GM18508 (cell line): Measurements from ENCODE around the gene MAGEA3.
"Not testable (repeated sequence)": the region's sequence is repeated elsewhere in the genome, so short reads cannot be mapped to it uniquely, and the experiment has no call there.

Source experiments
- ATAC-seq: cut with Tn5 transposase; IDR thresholded peaks from one replicate; pipeline ENCODE4 v1.9.1; 2021; ENCODE audit warnings: moderate number of reproducible peaks; ENCODE audit not compliant: insufficient read depth, unreplicated experiment

Gene MAGEA3, protein sequence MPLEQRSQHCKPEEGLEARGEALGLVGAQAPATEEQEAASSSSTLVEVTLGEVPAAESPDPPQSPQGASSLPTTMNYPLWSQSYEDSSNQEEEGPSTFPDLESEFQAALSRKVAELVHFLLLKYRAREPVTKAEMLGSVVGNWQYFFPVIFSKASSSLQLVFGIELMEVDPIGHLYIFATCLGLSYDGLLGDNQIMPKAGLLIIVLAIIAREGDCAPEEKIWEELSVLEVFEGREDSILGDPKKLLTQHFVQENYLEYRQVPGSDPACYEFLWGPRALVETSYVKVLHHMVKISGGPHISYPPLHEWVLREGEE

DNA sequence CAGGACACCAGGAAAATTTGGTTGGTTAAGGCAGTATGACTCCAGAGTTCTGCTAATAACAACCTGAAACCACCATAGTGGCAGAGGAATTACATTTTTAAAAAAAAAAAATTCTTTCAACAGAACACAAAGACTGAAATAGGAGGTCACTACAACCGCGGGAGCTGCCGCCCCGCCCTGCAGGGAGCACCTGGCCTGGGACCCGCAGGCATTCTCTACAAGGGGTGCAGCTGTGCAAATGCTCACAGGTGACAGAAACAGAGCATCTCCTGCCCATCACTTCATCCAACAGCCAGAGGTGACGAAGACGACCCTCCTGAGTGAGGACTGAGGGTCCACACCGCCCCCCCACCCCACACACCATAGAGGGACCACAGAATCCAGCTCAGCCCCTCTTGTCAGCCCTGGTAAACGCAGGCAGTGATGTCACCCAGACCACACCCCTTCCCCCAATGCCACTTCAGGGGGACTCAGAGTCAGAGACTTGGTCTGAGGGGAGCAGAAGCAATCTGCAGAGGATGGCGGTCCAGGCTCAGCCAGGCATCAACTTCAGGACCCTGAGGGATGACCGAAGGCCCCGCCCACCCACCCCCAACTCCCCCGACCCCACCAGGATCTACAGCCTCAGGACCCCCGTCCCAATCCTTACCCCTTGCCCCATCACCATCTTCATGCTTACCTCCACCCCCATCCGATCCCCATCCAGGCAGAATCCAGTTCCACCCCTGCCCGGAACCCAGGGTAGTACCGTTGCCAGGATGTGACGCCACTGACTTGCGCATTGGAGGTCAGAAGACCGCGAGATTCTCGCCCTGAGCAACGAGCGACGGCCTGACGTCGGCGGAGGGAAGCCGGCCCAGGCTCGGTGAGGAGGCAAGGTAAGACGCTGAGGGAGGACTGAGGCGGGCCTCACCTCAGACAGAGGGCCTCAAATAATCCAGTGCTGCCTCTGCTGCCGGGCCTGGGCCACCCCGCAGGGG, at the start of gene MAGEA3:
MAGEA3 (plus strand) TSS at position 843 of the 980 bp plus-strand sequence. CDS start 2,039 bp downstream, outside the sequence.
- ATAC-seq = not testable (repeated sequence)

DNA sequence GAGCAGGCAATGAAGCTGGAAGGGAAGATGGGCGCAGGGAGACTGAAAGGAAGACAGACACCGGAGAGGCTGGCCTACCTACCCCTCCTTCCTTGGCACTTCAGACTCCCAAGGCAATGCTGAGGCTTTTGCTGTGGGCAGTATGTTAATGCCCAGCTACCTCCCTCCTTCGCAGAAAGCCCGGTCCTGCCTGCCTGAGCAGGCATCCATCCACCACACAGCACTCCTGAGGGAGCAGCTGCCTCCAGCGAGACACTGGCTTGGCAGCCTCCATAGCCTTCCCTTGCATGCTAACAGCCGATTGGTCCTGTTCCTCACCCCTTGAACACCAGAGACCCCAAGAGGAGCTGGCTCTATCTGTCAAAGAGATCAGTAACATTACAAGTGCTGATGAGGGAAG, 46.5 kb upstream of the MAGEA3 start:
- ATAC-seq = no peak

DNA sequence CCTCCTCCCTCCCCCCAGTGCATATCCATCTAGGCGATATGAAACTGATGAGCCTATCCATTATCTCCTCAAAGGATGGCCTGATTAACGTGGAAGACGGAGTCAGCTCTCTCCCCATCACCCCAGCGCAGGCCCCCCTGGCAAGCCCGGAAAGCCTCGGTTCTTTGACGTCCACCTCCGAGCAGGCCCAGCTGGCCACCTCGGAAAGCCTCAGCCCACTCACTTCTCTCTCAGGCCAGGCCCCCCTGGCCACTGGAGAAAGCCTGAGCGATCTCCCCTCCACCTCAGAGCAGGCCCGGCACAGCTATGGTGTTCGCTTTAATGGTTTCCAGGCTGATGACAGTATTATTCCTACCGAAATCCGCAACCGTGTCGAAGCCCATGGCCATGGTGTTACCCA, 46.1 kb upstream of the MAGEA3 start:
- ATAC-seq = no peak

DNA sequence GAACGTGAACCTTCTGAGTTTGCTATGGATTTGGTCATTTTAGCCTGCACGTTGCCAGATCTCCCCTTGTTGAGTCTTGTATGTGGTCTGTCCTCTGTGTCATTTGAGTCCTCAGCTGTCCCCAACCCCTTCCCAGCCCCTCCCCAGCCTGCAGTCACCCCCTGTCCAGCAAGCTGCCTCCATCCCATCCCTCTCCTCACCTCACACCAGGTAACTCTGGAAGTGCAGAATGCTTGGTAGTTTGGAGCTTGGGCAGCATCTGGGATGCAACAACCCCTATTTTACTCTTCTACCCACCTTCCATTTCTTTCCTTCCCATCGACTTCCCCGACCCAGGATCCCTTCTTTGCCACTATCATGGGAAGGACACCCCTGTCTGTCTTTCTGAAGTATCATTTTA, 42.5 kb upstream of the MAGEA3 start:
- ATAC-seq = no peak

DNA sequence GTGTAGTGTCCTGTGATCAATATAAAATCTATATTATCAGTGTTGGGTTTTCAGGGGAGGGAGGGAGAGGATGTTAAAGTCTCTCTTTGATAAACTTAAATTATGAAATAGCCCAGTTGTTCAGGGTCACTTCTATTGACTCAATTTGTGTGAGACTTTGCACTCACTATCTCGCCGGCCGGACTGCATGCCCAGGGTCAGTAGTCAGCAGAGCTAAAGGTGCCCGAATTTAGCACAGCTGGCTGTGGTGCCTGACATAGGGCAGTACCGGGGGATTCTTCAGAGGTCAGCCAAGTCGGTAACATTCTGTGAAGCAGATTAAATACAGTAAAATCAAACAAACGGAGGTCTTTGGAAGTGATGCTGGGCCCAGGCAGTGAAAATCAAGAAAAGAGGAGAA, 41.7 kb upstream of the MAGEA3 start:
- no peak for ATAC-seq

DNA sequence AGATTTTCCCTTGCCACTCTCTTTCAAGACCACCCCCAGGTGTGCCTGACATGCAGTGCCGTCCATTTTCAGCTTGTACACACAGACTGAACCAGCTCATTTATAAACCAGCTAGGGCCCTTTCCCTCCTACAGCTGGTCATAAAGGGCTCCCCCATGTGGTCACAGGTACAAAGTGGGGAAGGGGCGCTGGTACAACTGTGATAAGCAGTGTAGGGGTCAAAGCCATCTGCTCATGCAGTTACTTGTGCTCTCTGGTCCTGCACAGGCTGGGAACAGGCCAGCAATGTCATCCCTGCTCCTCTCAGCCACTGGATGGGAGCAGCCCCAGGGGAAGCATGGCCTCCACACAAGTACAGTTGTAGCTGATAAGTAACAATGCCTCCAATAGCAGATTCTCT, 40.3 kb upstream of the MAGEA3 start:
- ATAC-seq = no peak

DNA sequence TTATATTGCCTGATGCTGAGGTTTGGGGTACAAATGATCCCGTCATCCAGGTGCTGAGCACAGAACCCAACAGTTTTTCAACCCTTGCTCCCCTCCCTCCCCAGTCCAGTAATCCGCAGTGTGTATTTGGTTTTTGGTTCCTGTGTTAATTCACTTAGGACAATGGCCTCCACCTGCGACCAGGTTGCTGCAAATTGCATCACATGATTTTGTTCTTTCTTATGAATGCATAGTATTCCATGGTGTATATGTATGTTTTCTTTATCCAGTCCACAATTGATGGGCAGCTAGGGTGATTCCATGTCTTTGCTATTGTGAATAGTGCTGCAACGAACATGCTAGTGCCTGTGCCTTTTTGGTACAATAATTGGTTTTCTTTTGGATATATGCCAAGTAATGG, 35.5 kb upstream of the MAGEA3 start:
- ATAC-seq = no peak

DNA sequence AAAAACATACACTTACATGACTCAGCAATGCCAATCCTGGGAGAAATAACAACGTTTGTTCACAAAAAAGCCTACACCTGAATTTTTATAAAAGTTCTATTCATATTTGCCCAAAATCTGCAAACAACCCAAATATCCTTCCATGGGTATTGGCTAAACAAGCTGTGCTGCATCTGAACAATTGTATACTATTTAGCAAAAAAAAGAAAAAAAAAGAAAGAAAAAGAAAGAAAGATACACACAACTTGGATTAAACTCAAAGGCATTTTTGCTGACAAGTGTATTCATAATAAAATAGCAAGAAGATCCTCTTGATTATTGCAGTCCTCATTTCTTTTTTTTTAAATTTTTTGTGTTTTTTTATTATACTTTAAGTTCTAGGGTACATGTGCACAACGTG, 24.5 kb upstream of the MAGEA3 start:
- no peak for ATAC-seq

DNA sequence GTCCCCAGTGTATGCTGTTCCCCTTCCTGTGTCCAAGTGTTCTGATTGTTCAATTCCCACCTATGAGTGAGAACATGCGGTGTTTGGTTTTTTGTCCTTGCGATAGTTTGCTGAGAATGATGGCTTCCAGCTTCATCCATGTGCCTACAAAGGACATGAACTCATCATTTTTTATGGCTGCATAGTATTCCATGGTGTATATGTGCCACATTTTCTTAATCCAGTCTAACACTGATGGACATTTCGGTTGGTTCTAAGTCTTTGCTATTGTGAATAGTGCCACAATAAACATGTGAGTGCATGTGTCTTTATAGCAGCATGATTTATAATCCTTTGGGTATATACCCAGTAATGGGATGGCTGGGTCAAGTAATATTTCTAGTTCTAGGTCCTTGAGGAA, 23.9 kb upstream of the MAGEA3 start:
- not testable (repeated sequence) for ATAC-seq

DNA sequence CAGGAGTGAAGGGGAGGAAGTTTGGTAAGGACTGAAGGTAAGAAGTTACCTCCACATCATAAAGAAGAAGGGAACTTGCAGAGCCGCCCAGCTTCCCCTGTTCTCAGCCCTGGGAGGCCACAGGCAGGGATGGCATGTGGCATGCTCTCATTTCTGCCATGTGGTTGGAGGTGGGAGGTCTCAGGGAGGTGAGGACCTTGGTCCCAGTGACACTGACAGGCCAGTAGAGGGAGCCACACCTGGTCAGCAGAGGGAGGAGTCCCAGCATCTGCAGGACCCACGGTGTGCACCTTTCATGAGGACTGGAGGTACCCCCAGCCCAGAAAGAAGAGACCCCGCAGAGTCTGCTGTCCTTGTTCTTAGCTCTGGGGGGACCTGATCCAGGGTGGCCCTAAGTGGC, 17.6 kb upstream of the MAGEA3 start:
- peak; percentile 88 for ATAC-seq

DNA sequence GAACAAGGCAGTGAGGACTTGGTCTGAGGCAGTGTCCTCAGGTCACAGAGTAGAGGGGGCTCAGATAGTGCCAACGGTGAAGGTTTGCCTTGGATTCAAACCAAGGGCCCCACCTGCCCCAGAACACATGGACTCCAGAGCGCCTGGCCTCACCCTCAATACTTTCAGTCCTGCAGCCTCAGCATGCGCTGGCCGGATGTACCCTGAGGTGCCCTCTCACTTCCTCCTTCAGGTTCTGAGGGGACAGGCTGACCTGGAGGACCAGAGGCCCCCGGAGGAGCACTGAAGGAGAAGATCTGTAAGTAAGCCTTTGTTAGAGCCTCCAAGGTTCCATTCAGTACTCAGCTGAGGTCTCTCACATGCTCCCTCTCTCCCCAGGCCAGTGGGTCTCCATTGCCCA, 1.8 kb downstream of the MAGEA3 start:
- not testable (repeated sequence) for ATAC-seq

DNA sequence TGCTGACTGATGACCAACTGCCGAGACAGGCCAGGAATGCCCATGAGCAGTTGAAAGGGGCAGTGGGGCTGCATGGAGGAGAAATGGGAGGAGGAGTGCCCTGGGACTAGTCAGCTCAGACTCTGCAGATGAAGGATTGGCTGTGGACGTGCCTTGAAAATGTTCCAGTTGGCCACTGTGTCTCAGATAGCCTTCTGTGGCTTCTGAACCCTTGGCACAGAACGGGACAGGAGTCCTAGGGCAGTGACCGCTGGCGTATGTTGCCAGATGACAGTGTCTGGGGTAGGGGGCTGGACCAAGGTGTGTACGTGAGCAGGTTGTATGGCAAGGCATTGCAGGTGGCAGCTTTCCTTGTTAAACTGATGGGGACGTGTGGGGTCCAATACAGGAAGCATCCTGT, 7.9 kb downstream of the MAGEA3 start:
- not testable (repeated sequence) for ATAC-seq

DNA sequence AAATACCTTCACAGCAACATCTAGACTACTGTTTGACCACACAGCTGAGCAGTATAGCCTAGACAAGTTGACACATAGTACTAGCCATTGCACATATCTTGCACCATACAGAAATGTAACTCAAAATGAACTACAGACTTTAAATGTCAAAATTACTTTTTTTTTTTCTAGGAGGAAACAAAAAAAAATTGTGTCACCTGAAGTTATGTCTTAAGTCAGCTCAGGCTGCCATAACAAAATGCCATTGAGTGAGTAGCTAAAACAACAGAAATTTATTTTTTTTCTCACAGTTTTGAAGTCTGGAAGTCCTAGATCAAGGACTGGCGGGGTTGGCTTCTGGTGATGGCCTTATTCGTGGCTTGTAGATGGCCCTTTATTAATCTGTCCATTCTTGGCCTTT, 10.6 kb downstream of the MAGEA3 start, which contains the start of gene CSAG2:
CSAG2 (minus strand) TSS at position 101 of the 400 bp plus-strand sequence. CDS start 161 bp downstream, outside the sequence.
- not testable (repeated sequence) for ATAC-seq

DNA sequence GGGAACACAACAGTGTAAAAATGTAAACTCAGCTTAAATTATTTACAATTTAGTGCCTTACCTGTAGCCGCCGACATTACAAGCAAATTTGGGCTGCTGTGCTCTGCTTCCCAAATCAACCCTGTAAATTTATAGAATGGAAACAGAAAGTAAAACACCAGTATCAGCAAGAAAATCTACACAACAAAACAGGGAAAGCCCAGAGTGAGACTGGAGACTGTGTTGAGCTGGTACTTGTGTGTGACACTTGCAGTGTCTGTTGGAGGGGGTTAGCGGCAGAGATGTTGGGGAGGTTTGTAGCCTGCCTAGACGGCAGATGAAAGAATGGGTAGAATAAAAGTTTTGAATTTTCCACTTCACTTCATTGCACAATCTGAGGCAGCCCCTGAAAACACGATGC, 14.6 kb downstream of the MAGEA3 start:
- ATAC-seq = not testable (repeated sequence)

DNA sequence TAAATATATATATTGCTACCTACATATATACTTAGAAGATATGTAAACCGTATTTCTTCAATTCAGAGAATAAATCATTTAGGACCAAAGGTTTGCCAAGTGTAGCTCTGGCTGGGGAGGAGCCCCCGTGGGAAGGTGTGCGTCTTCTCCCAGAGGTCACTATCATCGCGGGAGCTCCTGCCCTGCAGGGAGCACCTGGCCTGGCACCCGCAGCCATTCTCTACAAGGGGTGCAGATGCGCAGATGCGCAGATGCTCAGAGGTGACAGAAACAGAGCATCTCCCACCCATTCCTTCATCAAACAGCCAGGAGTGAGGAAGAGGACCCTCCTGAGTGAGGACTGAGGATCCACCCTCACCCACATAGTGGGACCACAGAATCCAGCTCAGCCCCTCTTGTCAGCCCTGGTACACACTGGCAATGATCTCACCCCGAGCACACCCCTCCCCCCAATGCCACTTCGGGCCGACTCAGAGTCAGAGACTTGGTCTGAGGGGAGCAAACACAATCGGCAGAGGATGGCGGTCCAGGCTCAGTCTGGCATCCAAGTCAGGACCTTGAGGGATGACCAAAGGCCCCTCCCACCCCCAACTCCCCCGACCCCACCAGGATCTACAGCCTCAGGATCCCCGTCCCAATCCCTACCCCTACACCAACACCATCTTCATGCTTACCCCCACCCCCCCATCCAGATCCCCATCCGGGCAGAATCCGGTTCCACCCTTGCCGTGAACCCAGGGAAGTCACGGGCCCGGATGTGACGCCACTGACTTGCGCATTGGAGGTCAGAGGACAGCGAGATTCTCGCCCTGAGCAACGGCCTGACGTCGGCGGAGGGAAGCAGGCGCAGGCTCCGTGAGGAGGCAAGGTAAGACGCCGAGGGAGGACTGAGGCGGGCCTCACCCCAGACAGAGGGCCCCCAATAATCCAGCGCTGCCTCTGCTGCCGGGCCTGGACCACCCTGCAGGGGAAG, 15.5 kb downstream of the MAGEA3 start, which contains the start of gene MAGEA2B:
MAGEA2B (plus strand) TSS at position 814 of the 973 bp plus-strand sequence. CDS start 2,479 bp downstream, outside the sequence.
- ATAC-seq = not testable (repeated sequence)

DNA sequence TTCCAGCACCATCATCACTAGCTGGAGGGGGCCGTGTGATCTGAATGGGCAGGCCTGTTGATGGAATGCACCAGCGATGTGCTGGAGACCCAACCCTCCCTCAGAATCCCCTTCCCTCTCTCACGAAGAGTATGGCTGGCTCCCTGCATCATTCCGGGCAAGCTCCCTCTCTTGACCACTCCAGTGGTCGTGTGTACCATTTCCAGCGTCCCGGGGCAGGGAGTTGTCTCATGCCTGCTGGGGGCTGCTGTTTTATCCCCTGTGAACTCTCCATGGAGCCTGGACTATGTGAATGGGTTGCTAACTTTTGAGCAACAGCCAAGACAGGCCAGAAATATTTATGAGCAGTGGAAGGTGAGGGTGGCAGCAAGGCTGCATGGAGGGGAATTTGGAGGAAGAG, 26.8 kb downstream of the MAGEA3 start:
- ATAC-seq = no peak

DNA sequence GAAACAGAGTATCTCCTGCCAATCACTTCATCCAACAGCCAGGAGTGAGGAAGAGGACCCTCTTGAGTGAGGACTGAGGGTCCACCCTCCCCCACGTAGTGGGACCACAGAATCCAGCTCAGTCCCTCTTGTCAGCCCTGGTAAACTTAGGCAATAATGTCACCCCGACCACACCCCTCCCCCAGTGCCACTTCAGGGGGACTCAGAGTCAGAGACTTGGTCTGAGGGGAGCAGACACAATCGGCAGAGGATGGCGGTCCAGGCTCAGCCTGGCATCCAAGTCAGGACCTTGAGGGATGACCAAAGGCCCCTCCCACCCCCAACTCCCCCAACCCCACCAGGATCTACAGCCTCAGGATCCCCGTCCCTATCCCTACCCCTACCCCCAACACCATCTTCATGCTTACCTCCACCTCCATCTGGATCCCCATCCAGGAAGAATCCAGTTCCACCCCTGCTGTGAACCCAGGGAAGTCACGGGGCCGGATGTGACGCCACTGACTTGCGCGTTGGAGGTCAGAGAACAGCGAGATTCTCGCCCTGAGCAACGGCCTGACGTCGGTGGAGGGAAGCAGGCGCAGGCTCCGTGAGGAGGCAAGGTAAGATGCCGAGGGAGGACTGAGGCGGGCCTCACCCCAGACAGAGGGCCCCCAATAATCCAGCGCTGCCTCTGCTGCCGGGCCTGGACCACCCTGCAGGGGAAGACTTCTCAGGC, 34.8 kb downstream of the MAGEA3 start, which contains the start of the genes CSAG1 and MAGEA12:
CSAG1 (minus strand) TSS at position 461 of the 715 bp plus-strand sequence. CDS start 1,261 bp downstream, outside the sequence.
MAGEA12 (plus strand) TSS at position 497 of the 715 bp plus-strand sequence. CDS start 2,405 bp downstream, outside the sequence.
- ATAC-seq = no peak

DNA sequence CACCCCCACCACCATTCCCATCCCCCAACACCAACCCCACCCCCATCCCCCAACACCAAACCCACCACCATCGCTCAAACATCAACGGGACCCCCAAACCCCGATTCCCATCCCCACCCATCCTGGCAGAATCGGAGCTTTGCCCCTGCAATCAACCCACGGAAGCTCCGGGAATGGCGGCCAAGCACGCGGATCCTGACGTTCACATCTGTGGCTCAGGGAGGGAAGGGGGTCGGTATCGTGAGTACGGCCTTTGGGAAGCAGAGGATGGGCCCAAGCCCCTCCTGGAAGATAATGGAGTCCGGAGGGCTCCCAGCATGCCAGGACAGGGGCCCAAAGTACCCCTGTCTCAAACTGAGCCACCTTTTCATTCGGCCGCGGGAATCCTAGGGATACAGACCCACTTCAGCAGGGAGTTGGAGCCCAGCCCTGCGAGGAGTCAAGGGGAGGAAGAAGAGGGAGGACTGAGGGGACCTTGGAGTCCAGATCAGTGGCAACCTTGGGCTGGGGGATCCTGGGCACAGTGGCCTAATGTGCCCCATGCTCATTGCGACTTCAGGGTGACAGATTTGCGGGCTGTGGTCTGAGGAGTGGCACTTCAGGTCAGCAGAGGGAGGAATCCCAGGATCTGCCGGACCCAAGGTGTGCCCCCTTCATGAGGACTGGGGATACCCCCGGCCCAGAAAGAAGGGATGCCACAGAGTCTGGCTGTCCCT, 35.7 kb downstream of the MAGEA3 start:
- not testable (repeated sequence) for ATAC-seq
